ENCODE results near the gene MAP2K7.

MAP2K7 gene

GRCh38 chr19:7883105-7883504 is 20.6 kb upstream of the MAP2K7 start:
- no peak for ATAC-seq
- TF ChIP-seq ZFP30 (CRISPR knock-in tag; IDR thresholded peaks at IDR 0.05): no peak
- no peak for TF ChIP-seq ISL1 (CRISPR knock-in tag; IDR thresholded peaks at IDR 0.05)
- no peak for TF ChIP-seq CSDC2 (CRISPR knock-in tag; IDR thresholded peaks at IDR 0.05)
- no peak for TF ChIP-seq CREB5 (CRISPR knock-in tag; IDR thresholded peaks at IDR 0.05; ENCODE audit: low read depth)
- no peak for TF ChIP-seq PPARA (CRISPR knock-in tag; IDR thresholded peaks at IDR 0.05; ENCODE audit: borderline replicate concordance)
- no peak for TF ChIP-seq ZC3H10 (CRISPR knock-in tag; IDR thresholded peaks at IDR 0.05)
- TF ChIP-seq TCF4 (CRISPR knock-in tag; IDR thresholded peaks at IDR 0.05; ENCODE audit: borderline replicate concordance): no peak
- TF ChIP-seq ZNF70 (CRISPR knock-in tag; IDR thresholded peaks at IDR 0.05): no peak
- TF ChIP-seq POU6F1 (CRISPR knock-in tag; IDR thresholded peaks at IDR 0.05; ENCODE audit: borderline replicate concordance, low read depth): no peak
- no peak for TF ChIP-seq BACH2 (CRISPR knock-in tag; IDR thresholded peaks at IDR 0.05; ENCODE audit: borderline replicate concordance)
- no peak for TF ChIP-seq ZNF8 (CRISPR knock-in tag; IDR thresholded peaks at IDR 0.05)
- no peak for TF ChIP-seq ZFP3 (CRISPR knock-in tag; IDR thresholded peaks at IDR 0.05)
- no peak for TF ChIP-seq TSHZ2 (CRISPR knock-in tag; IDR thresholded peaks at IDR 0.05)
- no peak for TF ChIP-seq OSR1 (CRISPR knock-in tag; IDR thresholded peaks at IDR 0.05)
- no peak for TF ChIP-seq ARNTL (CRISPR knock-in tag; IDR thresholded peaks at IDR 0.05; ENCODE audit: borderline replicate concordance, low read depth)
- no peak for TF ChIP-seq CSRNP3 (CRISPR knock-in tag; IDR thresholded peaks at IDR 0.05)
- TF ChIP-seq ESRRG (CRISPR knock-in tag; IDR thresholded peaks at IDR 0.05): no peak
- TF ChIP-seq RARB (CRISPR knock-in tag; IDR thresholded peaks at IDR 0.05): no peak
- TF ChIP-seq SNAI2 (CRISPR knock-in tag; IDR thresholded peaks at IDR 0.05): no peak
- TF ChIP-seq ZNF565 (CRISPR knock-in tag; conservative IDR thresholded peaks at IDR 0.05; ENCODE audit: low read depth): no peak

GRCh38 chr19:7883796-7884570 is 19.7 kb upstream of the MAP2K7 start:
- no peak for ATAC-seq
- TF ChIP-seq TOX (CRISPR knock-in tag; IDR thresholded peaks at IDR 0.05; ENCODE audit: borderline replicate concordance) (no peak), ZFP30 (CRISPR knock-in tag; IDR thresholded peaks at IDR 0.05) (no peak), ARNTL (CRISPR knock-in tag; IDR thresholded peaks at IDR 0.05; ENCODE audit: borderline replicate concordance, low read depth) (no peak), ZNF8 (CRISPR knock-in tag; IDR thresholded peaks at IDR 0.05) (no peak), ESRRG (CRISPR knock-in tag; IDR thresholded peaks at IDR 0.05) (no peak), CREB5 (CRISPR knock-in tag; IDR thresholded peaks at IDR 0.05; ENCODE audit: low read depth) (no peak), RARB (CRISPR knock-in tag; IDR thresholded peaks at IDR 0.05) (no peak), ZFP3 (CRISPR knock-in tag; IDR thresholded peaks at IDR 0.05) (no peak), BACH2 (CRISPR knock-in tag; IDR thresholded peaks at IDR 0.05; ENCODE audit: borderline replicate concordance) (no peak), POU6F1 (CRISPR knock-in tag; IDR thresholded peaks at IDR 0.05; ENCODE audit: borderline replicate concordance, low read depth) (no peak), PATZ1 (CRISPR knock-in tag; IDR thresholded peaks at IDR 0.05; ENCODE audit: borderline replicate concordance) (no peak), CSRNP3 (CRISPR knock-in tag; IDR thresholded peaks at IDR 0.05) (no peak), PPARA (CRISPR knock-in tag; IDR thresholded peaks at IDR 0.05; ENCODE audit: borderline replicate concordance) (no peak), ISL1 (CRISPR knock-in tag; IDR thresholded peaks at IDR 0.05) (no peak), ZC3H10 (CRISPR knock-in tag; IDR thresholded peaks at IDR 0.05) (no peak), SNAI2 (CRISPR knock-in tag; IDR thresholded peaks at IDR 0.05) (no peak), GLIS3 (CRISPR knock-in tag; IDR thresholded peaks at IDR 0.05) (no peak)
